A204.1 (cell line): ENCODE results near the gene RIC8A.

ENCODE experiments used
- FAIRE-seq: peaks from 2 replicates; lab custom pipeline; 2012; peaks lifted over from hg19 to GRCh38; lab: Jason Lieb, UNC

RIC8A gene

GRCh38 chr11:204587-205109 is 2.9 kb upstream of the RIC8A start:
- FAIRE-seq: no peak

GRCh38 chr11:205221-206001 is 2.1 kb upstream of the RIC8A start:
- no peak for FAIRE-seq

- FAIRE-seq: no peak
These were observed 1.5 kb upstream of the RIC8A start for GRCh38 chr11:206002-206384.

GRCh38 chr11:206526-207207 is 841 bp upstream of the RIC8A start:
- no peak for FAIRE-seq

DNA sequence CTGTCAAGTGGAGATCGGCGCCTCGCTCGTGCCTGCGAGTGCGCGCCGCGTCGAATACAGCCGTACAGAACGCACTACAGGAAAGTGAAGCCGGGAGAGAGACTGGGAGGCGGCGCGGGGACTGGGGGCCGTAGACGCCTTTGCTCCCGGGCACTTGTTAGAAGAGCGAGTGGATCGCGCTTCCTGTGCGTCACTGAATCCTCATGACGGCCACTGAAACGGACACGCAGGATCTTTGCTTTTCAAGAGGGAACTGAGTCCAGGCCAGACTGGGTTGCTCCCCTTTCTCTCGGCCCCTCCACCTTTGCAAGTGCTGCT is 314 bp downstream of the RIC8A start:
- FAIRE-seq: no peak

DNA sequence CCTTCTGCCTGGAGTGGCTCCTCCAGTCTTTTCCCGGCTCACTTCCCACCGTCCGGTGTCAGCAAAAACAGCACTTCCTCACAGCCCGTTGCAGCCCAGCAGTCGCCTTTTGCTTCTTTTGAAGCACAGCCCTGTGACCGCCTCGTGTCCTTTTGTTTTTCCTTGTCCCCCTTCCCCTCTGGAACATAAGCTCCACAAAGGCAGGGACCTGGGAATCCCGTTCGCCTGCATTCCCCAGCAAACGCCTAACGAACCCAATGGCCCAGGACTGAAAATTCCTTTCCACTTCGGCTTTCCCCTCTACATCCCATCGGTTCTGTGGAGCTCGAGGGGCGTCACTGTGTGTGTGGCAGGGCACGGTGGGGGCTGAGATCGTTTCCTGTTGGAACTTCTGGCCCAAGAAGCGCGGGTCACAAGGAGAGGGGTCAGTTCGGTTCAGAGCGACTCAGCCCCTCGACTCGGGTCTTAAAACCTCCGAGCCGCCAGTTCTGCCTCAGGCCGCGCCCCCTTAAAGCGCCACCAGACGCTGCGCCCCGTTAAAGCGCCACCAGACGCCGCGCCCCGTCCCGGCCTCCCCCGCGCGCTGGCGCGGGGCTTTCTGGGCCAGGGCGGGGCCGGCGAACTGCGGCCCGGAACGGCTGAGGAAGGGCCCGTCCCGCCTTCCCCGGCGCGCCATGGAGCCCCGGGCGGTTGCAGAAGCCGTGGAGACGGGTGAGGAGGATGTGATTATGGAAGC is 841 bp downstream of the RIC8A start:
- FAIRE-seq: no peak

- no peak for FAIRE-seq
These were observed 1.4 kb downstream of the RIC8A start for GRCh38 chr11:208917-209260.

GRCh38 chr11:209275-210121 is 2.0 kb downstream of the RIC8A start:
- no peak for FAIRE-seq

- FAIRE-seq: no peak
These were observed 2.8 kb downstream of the RIC8A start for GRCh38 chr11:210122-210802.

- no peak for FAIRE-seq
These were observed 3.3 kb downstream of the RIC8A start for GRCh38 chr11:210803-211180.

GRCh38 chr11:211295-211694 is 3.8 kb downstream of the RIC8A start:
- FAIRE-seq: no peak

DNA sequence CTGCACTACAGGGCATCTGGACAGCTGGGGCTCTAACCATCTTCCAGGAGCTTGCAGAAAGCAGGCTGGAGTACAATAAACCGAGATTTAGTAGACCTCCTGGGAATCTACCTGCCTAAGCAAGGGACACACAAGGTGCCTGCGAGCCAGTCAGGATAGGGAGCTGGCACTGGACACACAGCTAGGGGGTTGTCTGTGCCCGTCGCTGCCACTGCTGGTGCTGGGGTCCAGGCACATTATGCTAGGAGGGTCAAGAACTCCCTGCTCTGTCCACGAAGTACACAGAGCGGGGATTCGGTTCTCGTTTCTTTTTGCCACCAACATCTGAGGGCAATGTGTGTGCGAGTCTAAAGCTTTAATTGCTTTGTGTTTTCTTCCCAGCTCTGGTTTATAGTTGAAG is 4.2 kb downstream of the RIC8A start:
- no peak for FAIRE-seq

DNA sequence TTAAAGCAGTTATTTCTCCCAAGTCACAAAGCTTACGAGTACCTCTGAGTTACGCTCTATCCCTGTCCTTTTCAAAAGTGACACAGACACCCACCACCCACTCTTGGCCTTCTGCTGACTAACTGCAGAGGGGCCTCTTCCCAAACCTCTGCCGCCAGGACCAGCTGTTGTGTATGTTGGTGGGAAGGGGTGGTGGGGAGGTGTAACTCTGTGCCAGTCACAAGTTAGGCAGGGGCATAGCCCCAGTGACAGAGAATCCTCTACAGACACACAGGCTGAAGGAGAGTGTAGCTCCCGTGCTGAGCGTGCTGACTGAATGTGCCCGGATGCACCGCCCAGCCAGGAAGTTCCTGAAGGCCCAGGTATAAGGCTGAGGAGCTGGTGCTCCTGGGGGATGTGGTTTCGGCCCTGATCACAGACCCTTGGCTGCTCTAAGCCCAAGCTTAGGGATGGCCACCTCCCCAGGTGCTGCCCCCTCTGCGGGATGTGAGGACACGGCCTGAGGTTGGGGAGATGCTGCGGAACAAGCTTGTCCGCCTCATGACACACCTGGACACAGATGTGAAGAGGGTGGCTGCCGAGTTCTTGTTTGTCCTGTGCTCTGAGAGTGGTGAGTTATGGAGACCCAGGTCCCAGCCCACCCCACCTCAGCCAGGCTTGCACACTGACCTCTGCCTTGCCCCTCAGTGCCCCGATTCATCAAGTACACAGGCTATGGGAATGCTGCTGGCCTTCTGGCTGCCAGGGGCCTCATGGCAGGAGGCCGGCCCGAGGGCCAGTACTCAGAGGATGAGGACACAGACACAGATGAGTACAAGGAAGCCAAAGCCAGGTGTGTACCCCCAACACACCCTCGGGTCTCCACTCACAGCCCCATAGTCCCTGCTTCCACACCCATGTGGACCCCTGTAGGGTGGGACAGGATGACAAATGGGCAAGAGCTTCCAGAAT is 4.9 kb downstream of the RIC8A start:
- no peak for FAIRE-seq

DNA sequence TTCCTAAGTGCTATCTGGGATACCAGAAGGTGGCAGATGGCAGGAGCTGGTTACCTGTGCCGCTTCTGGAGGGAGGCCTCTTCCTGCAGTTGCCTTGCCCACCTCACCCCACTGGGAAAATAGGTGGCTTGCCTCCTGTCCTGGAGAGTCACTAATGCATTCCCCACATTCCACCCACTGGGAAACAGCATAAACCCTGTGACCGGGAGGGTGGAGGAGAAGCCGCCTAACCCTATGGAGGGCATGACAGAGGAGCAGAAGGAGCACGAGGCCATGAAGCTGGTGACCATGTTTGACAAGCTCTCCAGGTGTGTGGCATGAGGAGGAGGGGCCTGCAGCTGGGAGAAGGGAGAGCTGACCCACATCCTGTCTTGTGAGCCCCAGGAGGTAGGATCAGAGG is 5.6 kb downstream of the RIC8A start:
- FAIRE-seq: no peak

- no peak for FAIRE-seq
These were observed 6.6 kb downstream of the RIC8A start for GRCh38 chr11:214083-214482.

GRCh38 chr11:215581-216037 is 8.1 kb downstream of the RIC8A start:
- no peak for FAIRE-seq

DNA sequence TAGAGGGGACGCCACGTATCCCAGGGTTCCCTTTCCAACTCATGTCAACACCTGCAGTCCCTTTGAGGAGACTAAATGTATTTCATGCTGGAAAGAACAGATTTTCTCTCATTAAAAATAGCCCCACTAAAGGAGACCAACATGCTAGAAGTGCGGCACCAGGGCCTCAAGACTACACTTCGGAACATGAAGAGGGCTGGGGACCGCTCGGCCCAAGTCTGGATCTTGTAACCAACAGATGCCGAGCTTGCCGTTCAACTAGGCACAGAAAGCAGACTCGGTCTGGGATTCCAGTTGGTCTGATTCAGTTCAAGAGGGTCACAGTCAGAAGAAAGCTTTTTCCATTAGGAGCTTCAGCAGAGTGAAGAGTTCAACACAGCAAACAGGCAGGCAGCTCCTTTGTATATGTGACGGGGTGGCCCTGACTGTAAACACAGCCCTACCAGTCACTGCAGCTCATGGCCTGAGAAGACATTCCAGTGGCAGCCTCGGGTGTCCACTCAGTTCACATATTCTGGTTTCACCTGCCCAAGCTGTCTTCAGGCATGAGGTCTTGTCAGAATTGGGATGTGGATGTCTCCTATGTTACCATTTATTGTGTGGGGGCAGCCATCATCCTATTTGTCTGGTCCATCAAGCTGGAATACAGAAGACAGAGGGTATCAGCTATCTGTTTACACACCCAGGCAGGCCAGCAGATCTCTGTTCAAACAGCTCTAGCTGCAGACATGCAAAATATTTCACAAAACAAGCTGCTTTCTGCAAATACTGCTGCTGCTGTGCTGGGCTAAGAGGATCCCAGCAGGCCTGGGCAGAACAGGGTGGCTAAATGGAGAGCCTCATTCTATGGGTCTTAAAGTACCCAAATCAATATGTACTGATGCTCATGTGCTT is 8.8 kb downstream of the RIC8A start:
- no peak for FAIRE-seq

DNA sequence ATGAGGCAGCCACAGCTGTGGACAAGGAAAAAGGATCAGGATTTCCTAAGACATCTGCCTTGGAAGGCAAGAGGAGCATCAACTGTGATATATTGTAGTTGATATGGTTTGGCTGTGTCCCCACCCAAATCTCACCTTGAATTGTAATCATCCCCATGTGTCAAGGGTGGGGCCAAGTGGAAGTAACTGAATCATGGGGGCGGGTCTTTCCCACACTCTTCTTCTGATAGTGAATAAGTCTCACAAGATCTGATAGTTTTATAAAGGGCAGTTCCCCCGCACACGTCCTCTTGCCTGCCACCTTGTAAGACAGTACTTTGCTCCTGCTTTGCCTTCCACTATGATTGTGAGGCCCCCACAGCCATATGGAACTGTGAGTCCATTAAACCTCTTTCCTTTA is 10.2 kb downstream of the RIC8A start:
- no peak for FAIRE-seq

- FAIRE-seq: no peak
These were observed 11.5 kb downstream of the RIC8A start for GRCh38 chr11:218815-219593.
